ENCODE results near the gene METAP1D. TPM values are rescaled to one million over a fixed set of nuclear protein-coding genes. Genes with fewer than 3 reads are reported as not detected.

METAP1D gene
- total RNA-seq, 2 experiments from 2014 or later: 2.8 to 2.9 TPM

- DNase-seq: no peak
- H3K36me3 Mint-ChIP-seq (ENCODE audit: low read depth): peaks cover 21% of the 10 kb centered on the region
These were observed 88.1 kb downstream of the METAP1D start for GRCh38 chr2:172087780-172088244.

GRCh38 chr2:172088245-172089004 is 88.7 kb downstream of the METAP1D start:
- Mint-ChIP-seq H3K9me3 (no peaks in the 10 kb centered on the region), H3K4me3 (peak overlapping the region; percentile 44), H3K27me3 (peaks cover 92% of the 10 kb centered on the region), H3K36me3 (ENCODE audit: low read depth) (peaks cover 21% of the 10 kb centered on the region), H3K27ac (peak overlapping the region; percentile 48), H3K4me1 (peaks cover 55% of the 10 kb centered on the region)
- CTCF ChIA-PET: interaction anchor here (1.6 to 6.5 kb wide), 2 partner anchors 13 to 16 kb away, joined by 8 to 39 read pairs; partner anchors contain the start of gene DLX2
- POLR2A ChIA-PET: interaction anchor here (1.7 kb wide), 1 partner anchor 13 kb away, joined by 5 read pairs; no protein-coding TSS in a partner anchor
- DNase-seq: no peak

More at GRCh38 chr2:172087780-172088244, 88.1 kb downstream of the METAP1D start:
- CTCF ChIA-PET: interaction anchor here (1.6 to 6.5 kb wide), 2 partner anchors 13 to 17 kb away, joined by 8 to 39 read pairs; partner anchors contain the start of gene DLX2
- Mint-ChIP-seq H3K4me1 (peaks cover 55% of the 10 kb centered on the region), H3K9me3 (no peaks in the 10 kb centered on the region), H3K4me3 (peak overlapping the region; percentile 44), H3K27ac (peak overlapping the region; percentile 48), H3K27me3 (peaks cover 92% of the 10 kb centered on the region)
- POLR2A ChIA-PET: interaction anchor here (1.7 kb wide), 1 partner anchor 14 kb away, joined by 5 read pairs; no protein-coding TSS in a partner anchor

GRCh38 chr2:172089005-172089504 is 89.3 kb downstream of the METAP1D start:
- H3K27ac Mint-ChIP-seq: no peak overlapping the region
- H3K27me3 Mint-ChIP-seq: peaks cover 92% of the 10 kb centered on the region
- CTCF ChIA-PET: interaction anchor here (1.6 to 6.5 kb wide), 2 partner anchors 12 to 15 kb away, joined by 8 to 39 read pairs; partner anchors contain the start of gene DLX2
- no peaks in the 10 kb centered on the region for H3K9me3 Mint-ChIP-seq
- POLR2A ChIA-PET: no interaction called here
- H3K4me3 Mint-ChIP-seq: no peak overlapping the region
- H3K36me3 Mint-ChIP-seq (ENCODE audit: low read depth): peaks cover 18% of the 10 kb centered on the region
- H3K4me1 Mint-ChIP-seq: peaks cover 53% of the 10 kb centered on the region
- no peak for DNase-seq

- ChIA-PET CTCF (interaction anchor here (6.5 kb wide), 1 partner anchor 11 kb away, joined by 39 read pairs; the partner anchor contains the start of gene DLX2), POLR2A (no interaction called here)
- H3K27me3 Mint-ChIP-seq: peaks cover 92% of the 10 kb centered on the region
- no peak overlapping the region for H3K4me3 Mint-ChIP-seq
- H3K27ac Mint-ChIP-seq: no peak overlapping the region
- peaks cover 18% of the 10 kb centered on the region for H3K36me3 Mint-ChIP-seq (ENCODE audit: low read depth)
- peaks cover 49% of the 10 kb centered on the region for H3K4me1 Mint-ChIP-seq
- H3K9me3 Mint-ChIP-seq: no peaks in the 10 kb centered on the region
- DNase-seq: no peak
These were observed 89.9 kb downstream of the METAP1D start for GRCh38 chr2:172089633-172090032.

GRCh38 chr2:172090044-172090961 is 90.5 kb downstream of the METAP1D start:
- H3K27ac Mint-ChIP-seq: no peak overlapping the region
- H3K4me3 Mint-ChIP-seq: no peak overlapping the region
- no peaks in the 10 kb centered on the region for H3K9me3 Mint-ChIP-seq
- DNase-seq: no peak
- POLR2A ChIA-PET: interaction anchor here (1.2 to 2.1 kb wide), 2 partner anchors 8 to 12 kb away, joined by 3 to 12 read pairs; partner anchors contain the start of gene DLX2
- H3K36me3 Mint-ChIP-seq (ENCODE audit: low read depth): peaks cover 18% of the 10 kb centered on the region
- CTCF ChIA-PET: interaction anchor here (1.9 to 3.0 kb wide), 2 partner anchors 13 to 16 kb away, joined by 5 to 15 read pairs; partner anchors contain the start of gene DLX2
- peaks cover 48% of the 10 kb centered on the region for H3K4me1 Mint-ChIP-seq
- peaks cover 90% of the 10 kb centered on the region for H3K27me3 Mint-ChIP-seq

GRCh38 chr2:172091000-172091641 is 91.4 kb downstream of the METAP1D start:
- no peak for DNase-seq
- peaks cover 92% of the 10 kb centered on the region for H3K27me3 Mint-ChIP-seq
- H3K27ac Mint-ChIP-seq: no peak overlapping the region
- ChIA-PET POLR2A (interaction anchor here (1.2 to 2.1 kb wide), 2 partner anchors 8 to 12 kb away, joined by 3 to 12 read pairs; partner anchors contain the start of gene DLX2), CTCF (interaction anchor here (1.9 to 3.0 kb wide), 2 partner anchors 12 to 15 kb away, joined by 5 to 15 read pairs; partner anchors contain the start of gene DLX2)
- peaks cover 14% of the 10 kb centered on the region for H3K36me3 Mint-ChIP-seq (ENCODE audit: low read depth)
- H3K9me3 Mint-ChIP-seq: no peaks in the 10 kb centered on the region
- peaks cover 49% of the 10 kb centered on the region for H3K4me1 Mint-ChIP-seq
- no peak overlapping the region for H3K4me3 Mint-ChIP-seq

GRCh38 chr2:172091761-172092566 is 92.2 kb downstream of the METAP1D start:
- no peaks in the 10 kb centered on the region for H3K9me3 Mint-ChIP-seq
- H3K4me3 Mint-ChIP-seq: no peak overlapping the region
- no peak for DNase-seq
- peaks cover 46% of the 10 kb centered on the region for H3K4me1 Mint-ChIP-seq
- H3K27me3 Mint-ChIP-seq: peaks cover 89% of the 10 kb centered on the region
- peaks cover 11% of the 10 kb centered on the region for H3K36me3 Mint-ChIP-seq (ENCODE audit: low read depth)
- no peak overlapping the region for H3K27ac Mint-ChIP-seq
- CTCF ChIA-PET: interaction anchor here (1.9 to 3.0 kb wide), 2 partner anchors 12 to 14 kb away, joined by 5 to 15 read pairs; partner anchors contain the start of gene DLX2
- POLR2A ChIA-PET: interaction anchor here (1.2 to 2.1 kb wide), 2 partner anchors 9 to 11 kb away, joined by 3 to 12 read pairs; partner anchors contain the start of gene DLX2

GRCh38 chr2:172092716-172093415 is 93.1 kb downstream of the METAP1D start:
- POLR2A ChIA-PET: interaction anchor here (2.1 kb wide), 1 partner anchor 10 kb away, joined by 12 read pairs; the partner anchor contains the start of gene DLX2
- DNase-seq: peak; percentile 13
- CTCF ChIA-PET: interaction anchor here (1.2 to 3.0 kb wide), 3 partner anchors 11 to 152 kb away, joined by 4 to 15 read pairs (median 5); partner anchors contain the start of gene DLX2
- no peak overlapping the region for H3K4me3 Mint-ChIP-seq
- H3K36me3 Mint-ChIP-seq (ENCODE audit: low read depth): peaks cover 9% of the 10 kb centered on the region
- H3K27ac Mint-ChIP-seq: no peak overlapping the region
- no peaks in the 10 kb centered on the region for H3K9me3 Mint-ChIP-seq
- peaks cover 44% of the 10 kb centered on the region for H3K4me1 Mint-ChIP-seq
- peaks cover 89% of the 10 kb centered on the region for H3K27me3 Mint-ChIP-seq

GRCh38 chr2:172093416-172094293 is 93.9 kb downstream of the METAP1D start:
- no peaks in the 10 kb centered on the region for H3K9me3 Mint-ChIP-seq
- H3K27ac Mint-ChIP-seq: no peak overlapping the region
- peaks cover 7% of the 10 kb centered on the region for H3K36me3 Mint-ChIP-seq (ENCODE audit: low read depth)
- H3K4me3 Mint-ChIP-seq: peak overlapping the region; percentile 6
- ChIA-PET POLR2A (interaction anchor here (1.1 kb wide), 1 partner anchor 8 kb away, joined by 4 read pairs; the partner anchor contains the start of gene DLX1), CTCF (interaction anchor here (0.9 to 3.0 kb wide), 3 partner anchors 10 to 368 kb away, joined by 3 to 15 read pairs (median 4); partner anchors contain the start of gene DLX2)
- H3K4me1 Mint-ChIP-seq: peaks cover 40% of the 10 kb centered on the region
- DNase-seq: peak; percentile 12
- peaks cover 88% of the 10 kb centered on the region for H3K27me3 Mint-ChIP-seq

Measured in activated CD4-positive, alpha-beta memory T cell treated with anti-CD3 and anti-CD28 coated beads, Interleukin-2, amount 10 ng/mL, durations not matched to agents 7 days and 5 days (primary cell).